Kidney epithelial cell (primary cell): Measurements from ENCODE around the gene IFNK. TPM values are rescaled to one million over a fixed set of nuclear protein-coding genes. Genes with fewer than 3 reads are reported as not detected.

ENCODE experiments used
- DNase-seq: peaks from one replicate; pipeline ENCODE4 v3.0.0-alpha.2; 2010; ENCODE audit warnings: low read depth
- H3K27me3 ChIP-seq: 2 replicates; pipeline ENCODE4 v1.6.0; 2011; ENCODE audit warnings: low read length; ENCODE audit not compliant: control insufficient read depth, insufficient read depth
- H3K36me3 ChIP-seq: 2 replicates; pipeline ENCODE4 v1.5.1; 2011; ENCODE audit warnings: low read length; ENCODE audit not compliant: control insufficient read depth, insufficient read depth
- H3K4me3 ChIP-seq: 2 replicates; pipeline ENCODE4 v1.5.1; 2011; ENCODE audit warnings: low read depth, mild to moderate bottlenecking, control low read depth, low read length
- total RNA-seq: library from RNA; depleted of rRNA; stranded (reverse); fragments of >200 nt; gene quantifications from 2 replicates; pipeline ENCODE4 v1.2.3, GENCODE V29; 2015
- TF ChIP-seq, protein P1 (sequence below): IDR thresholded peaks from 2 replicates; pipeline ENCODE4 v1.5.1; 2011; ENCODE audit warnings: mild to moderate bottlenecking, moderate library complexity, low read length, control low read depth, inconsistent platforms; ENCODE audit not compliant: insufficient read depth, poor library complexity, severe bottlenecking

IFNK gene
- total RNA-seq, 1 donor from 2014 or later, result not detected

DNA sequence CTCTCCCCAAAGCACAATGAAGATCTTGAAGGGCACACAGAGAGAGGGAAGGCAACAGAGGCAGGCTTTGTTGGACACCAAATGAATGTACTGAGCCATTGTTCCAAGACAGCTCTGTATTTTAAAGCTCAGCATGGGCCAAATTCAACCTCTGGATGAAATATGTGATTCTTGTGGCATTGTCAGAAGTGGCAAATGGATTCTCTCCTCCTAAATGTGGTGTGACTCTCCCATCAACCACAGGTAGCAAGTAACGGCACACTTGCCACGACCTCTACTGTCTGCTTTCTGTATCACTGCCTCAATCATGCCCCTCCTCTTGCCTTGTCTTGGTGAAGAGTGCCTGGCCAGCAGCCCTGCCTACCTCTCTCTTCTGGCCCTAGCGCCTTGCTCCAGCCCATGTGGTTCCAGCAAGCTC is 11.6 kb downstream of the IFNK start:
- DNase-seq, result no peak
- TF ChIP-seq, protein P1, sequence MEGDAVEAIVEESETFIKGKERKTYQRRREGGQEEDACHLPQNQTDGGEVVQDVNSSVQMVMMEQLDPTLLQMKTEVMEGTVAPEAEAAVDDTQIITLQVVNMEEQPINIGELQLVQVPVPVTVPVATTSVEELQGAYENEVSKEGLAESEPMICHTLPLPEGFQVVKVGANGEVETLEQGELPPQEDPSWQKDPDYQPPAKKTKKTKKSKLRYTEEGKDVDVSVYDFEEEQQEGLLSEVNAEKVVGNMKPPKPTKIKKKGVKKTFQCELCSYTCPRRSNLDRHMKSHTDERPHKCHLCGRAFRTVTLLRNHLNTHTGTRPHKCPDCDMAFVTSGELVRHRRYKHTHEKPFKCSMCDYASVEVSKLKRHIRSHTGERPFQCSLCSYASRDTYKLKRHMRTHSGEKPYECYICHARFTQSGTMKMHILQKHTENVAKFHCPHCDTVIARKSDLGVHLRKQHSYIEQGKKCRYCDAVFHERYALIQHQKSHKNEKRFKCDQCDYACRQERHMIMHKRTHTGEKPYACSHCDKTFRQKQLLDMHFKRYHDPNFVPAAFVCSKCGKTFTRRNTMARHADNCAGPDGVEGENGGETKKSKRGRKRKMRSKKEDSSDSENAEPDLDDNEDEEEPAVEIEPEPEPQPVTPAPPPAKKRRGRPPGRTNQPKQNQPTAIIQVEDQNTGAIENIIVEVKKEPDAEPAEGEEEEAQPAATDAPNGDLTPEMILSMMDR, result no peak
- no peak overlapping the region for H3K4me3 ChIP-seq
- H3K27me3 ChIP-seq, result no peaks in the 10 kb centered on the region
- no peaks in the 10 kb centered on the region for H3K36me3 ChIP-seq

DNA sequence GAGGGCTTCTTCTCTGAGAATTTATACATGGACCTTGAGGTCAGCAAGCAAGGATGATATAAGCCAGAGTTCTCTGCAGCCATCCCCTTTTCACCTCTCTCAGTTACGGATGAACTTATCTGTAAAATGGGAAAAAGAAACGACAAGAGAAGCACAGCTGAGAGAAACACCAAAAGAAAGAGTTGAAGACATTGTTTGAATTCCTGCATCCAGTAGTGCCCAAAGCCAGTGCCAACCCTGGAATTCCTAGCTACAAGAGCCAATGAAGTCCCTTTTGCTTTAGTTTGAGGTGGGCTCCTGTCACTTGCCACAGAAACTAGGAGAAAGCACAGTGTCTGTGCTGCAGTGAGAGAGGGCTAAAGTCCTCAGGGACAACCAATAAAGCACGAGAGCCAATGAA is 12.1 kb downstream of the IFNK start:
- no peaks in the 10 kb centered on the region for H3K36me3 ChIP-seq
- H3K4me3 ChIP-seq, result no peak overlapping the region
- TF ChIP-seq, protein P1, result no peak
- no peaks in the 10 kb centered on the region for H3K27me3 ChIP-seq
- DNase-seq, result no peak

DNA sequence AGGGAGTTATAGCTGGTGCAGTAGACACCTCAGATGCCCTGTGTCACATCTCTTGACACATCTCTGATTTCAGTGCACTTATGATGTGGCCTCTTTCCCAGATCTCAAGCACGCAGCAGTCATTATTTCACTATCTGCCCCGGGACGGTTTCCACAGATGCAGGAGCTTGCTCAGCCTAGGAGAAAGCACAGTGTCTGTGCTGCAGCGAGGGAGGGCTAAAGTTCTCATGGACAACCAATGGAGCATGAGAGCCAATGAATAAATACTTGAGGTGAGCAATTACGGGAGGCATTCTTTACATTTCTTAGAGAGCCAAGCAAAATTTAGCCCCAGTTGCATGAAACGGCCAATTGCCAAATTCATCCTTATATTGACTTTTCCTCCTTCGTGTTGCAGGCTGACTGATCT is 12.9 kb downstream of the IFNK start:
- DNase-seq, result no peak
- Histone ChIP-seq H3K4me3 (no peak overlapping the region), H3K27me3 (no peaks in the 10 kb centered on the region), H3K36me3 (no peaks in the 10 kb centered on the region)
- TF ChIP-seq, protein P1, result no peak

DNA sequence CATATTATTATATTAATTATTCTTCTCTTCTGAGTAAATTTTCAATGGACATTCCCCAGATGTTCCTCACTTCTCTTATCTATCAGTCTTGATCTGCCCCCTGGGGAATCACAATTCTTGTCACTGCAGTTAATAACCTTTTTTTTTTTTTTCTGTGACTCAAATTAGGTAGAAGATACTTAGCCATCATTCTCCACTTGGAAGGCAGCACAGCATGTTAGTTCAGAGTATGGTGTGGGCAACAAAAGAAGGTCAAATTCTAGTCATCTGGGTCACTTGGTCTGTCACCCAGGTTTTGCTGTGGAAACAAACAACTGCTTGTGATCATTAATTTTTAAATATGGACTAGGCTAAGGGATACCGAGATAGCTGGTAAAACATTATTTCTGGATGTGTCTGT is 13.7 kb downstream of the IFNK start:
- Histone ChIP-seq H3K4me3 (no peak overlapping the region), H3K27me3 (no peaks in the 10 kb centered on the region), H3K36me3 (no peaks in the 10 kb centered on the region)
- TF ChIP-seq, protein P1, result no peak
- no peak for DNase-seq

DNA sequence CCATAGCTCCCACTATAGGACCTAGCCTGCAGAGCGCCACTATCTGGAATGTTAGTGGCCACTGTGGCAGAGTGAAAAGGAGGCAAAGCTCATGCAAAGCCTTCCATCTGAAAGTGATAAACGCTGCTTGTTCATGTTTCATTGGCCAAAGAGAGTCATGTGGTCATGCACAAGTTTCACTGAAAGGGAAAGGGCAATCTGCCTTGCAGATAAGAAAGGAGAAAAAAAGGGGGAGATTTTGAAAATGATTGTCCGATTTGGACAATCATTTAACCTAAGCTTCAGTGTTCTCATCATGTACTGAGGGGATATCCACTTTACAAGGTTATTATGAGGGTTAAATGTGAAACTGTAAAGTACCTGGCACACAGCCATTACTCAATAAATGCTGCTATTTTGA is 14.6 kb downstream of the IFNK start:
- H3K4me3 ChIP-seq, result no peak overlapping the region
- H3K36me3 ChIP-seq, result no peaks in the 10 kb centered on the region
- TF ChIP-seq, protein P1, result no peak
- DNase-seq, result no peak
- no peaks in the 10 kb centered on the region for H3K27me3 ChIP-seq
